ENCODE measurements around the gene FJX1. TPM values are rescaled to one million over a fixed set of nuclear protein-coding genes. Genes with fewer than 3 reads are reported as not detected.

Gene FJX1
- total and polyA plus RNA-seq, 2 experiments from 2014 or later = 12.4 to 34.8 TPM

GRCh38 chr11:35662061-35662648 is 43.9 kb downstream of the FJX1 start:
- Histone ChIP-seq H3K4me1 (ENCODE audit: insufficient read depth) (peaks cover 13% of the 10 kb centered on the region), H3K9me2 (replicated peaks; ENCODE audit: insufficient read depth) (no peaks in the 10 kb centered on the region), H3K79me2 (peaks cover 42% of the 10 kb centered on the region), H3K9me3 (ENCODE audit: low read depth) (no peaks in the 10 kb centered on the region), H2AFZ (peak overlapping the region; percentile 94), H3K27ac (peak overlapping the region; percentile 100), H3K4me3 (peak overlapping the region; percentile 62), H3K36me3 (replicated peaks; ENCODE audit: insufficient read depth, low read depth) (no peaks in the 10 kb centered on the region), H4K20me1 (ENCODE audit: insufficient read depth, poor library complexity, severe bottlenecking) (no peaks in the 10 kb centered on the region), H3K27me3 (no peaks in the 10 kb centered on the region), H3K4me2 (peak overlapping the region; percentile 89)
- no peak for TF ChIP-seq EZH2 (IDR thresholded peaks at IDR 0.05; ENCODE audit: borderline replicate concordance)
- TF ChIP-seq CTCF (IDR thresholded peaks at IDR 0.05; ENCODE audit: poor library complexity) = no peak
- TF ChIP-seq EZH2phosphoT487 (IDR thresholded peaks at IDR 0.05; ENCODE audit: low read depth, severe bottlenecking, unreplicated experiment) = no peak
- peak; percentile 12 for DNase-seq (ENCODE audit: low spot score)
- WGBS (ENCODE audit: low lambda C conversion rate, missing lambda C conversion rate) = 3% methylated on average over 12 of the region's 12 CpGs

- Histone ChIP-seq H3K4me1 (ENCODE audit: insufficient read depth) (peaks cover 13% of the 10 kb centered on the region), H3K4me2 (peak within 1 kb of the TSS; percentile 89), H3K4me3 (peak within 1 kb of the TSS; percentile 62), H3K27me3 (no peaks in the 10 kb centered on the region), H3K27ac (peak within 1 kb of the TSS; percentile 100), H3K79me2 (peaks cover 48% of the 10 kb centered on the region), H2AFZ (peak within 1 kb of the TSS; percentile 94), H3K9me3 (ENCODE audit: low read depth) (no peaks in the 10 kb centered on the region), H3K9me2 (replicated peaks; ENCODE audit: insufficient read depth) (no peaks in the 10 kb centered on the region), H3K36me3 (replicated peaks; ENCODE audit: insufficient read depth, low read depth) (no peaks in the 10 kb centered on the region), H4K20me1 (ENCODE audit: insufficient read depth, poor library complexity, severe bottlenecking) (no peaks in the 10 kb centered on the region)
- 7% methylated on average over 67 of the region's 82 CpGs for WGBS (ENCODE audit: low lambda C conversion rate, missing lambda C conversion rate)
- DNase-seq (ENCODE audit: low spot score) = peak; percentile 90
- TF ChIP-seq CTCF (IDR thresholded peaks at IDR 0.05; ENCODE audit: poor library complexity) = no peak
- TF ChIP-seq EZH2 (IDR thresholded peaks at IDR 0.05; ENCODE audit: borderline replicate concordance) = no peak
- no peak for TF ChIP-seq EZH2phosphoT487 (IDR thresholded peaks at IDR 0.05; ENCODE audit: low read depth, severe bottlenecking, unreplicated experiment)
Measured at GRCh38 chr11:35662649-35663407, 44.6 kb downstream of the FJX1 start, which contains the start of gene TRIM44. Gene TRIM44 (plus strand): TSS chr11:35662775. CDS start chr11:35663112, 337 bp downstream.

- no peaks in the 10 kb centered on the region for H3K27me3 ChIP-seq
- H4K20me1 ChIP-seq (ENCODE audit: insufficient read depth, poor library complexity, severe bottlenecking) = no peaks in the 10 kb centered on the region
- no peaks in the 10 kb centered on the region for H3K9me2 ChIP-seq (replicated peaks; ENCODE audit: insufficient read depth)
- H3K79me2 ChIP-seq = peaks cover 54% of the 10 kb centered on the region
- no peak for TF ChIP-seq EZH2phosphoT487 (IDR thresholded peaks at IDR 0.05; ENCODE audit: low read depth, severe bottlenecking, unreplicated experiment)
- TF ChIP-seq CTCF (IDR thresholded peaks at IDR 0.05; ENCODE audit: poor library complexity) = no peak
- TF ChIP-seq EZH2 (IDR thresholded peaks at IDR 0.05; ENCODE audit: borderline replicate concordance) = no peak
- peak overlapping the region; percentile 62 for H3K4me3 ChIP-seq
- H3K36me3 ChIP-seq (replicated peaks; ENCODE audit: insufficient read depth, low read depth) = no peaks in the 10 kb centered on the region
- 94% methylated on average over 10 of the region's 10 CpGs for WGBS (ENCODE audit: low lambda C conversion rate, missing lambda C conversion rate)
- H3K4me1 ChIP-seq (ENCODE audit: insufficient read depth) = peaks cover 13% of the 10 kb centered on the region
- peak overlapping the region; percentile 89 for H3K4me2 ChIP-seq
- DNase-seq (ENCODE audit: low spot score) = no peak
- peak overlapping the region; percentile 100 for H3K27ac ChIP-seq
- peaks cover 4% of the 10 kb centered on the region for H3K9me3 ChIP-seq (ENCODE audit: low read depth)
- H2AFZ ChIP-seq = peak overlapping the region; percentile 94
Measured at GRCh38 chr11:35663408-35663702, 45.1 kb downstream of the FJX1 start.
